PFSK-1 (cell line): ENCODE data around the gene ADCY1.

Experiments used
- POLR2AphosphoS5 ChIP-seq: IDR thresholded peaks from 2 replicates; pipeline ENCODE4 v1.6.1; 2012; ENCODE audit warnings: low read depth, mild to moderate bottlenecking, control low read depth, low read length, moderate library complexity
- TAF1 ChIP-seq: IDR thresholded peaks from 2 replicates; pipeline ENCODE4 v1.6.1; 2012; ENCODE audit warnings: low read length, control low read depth, borderline replicate concordance; ENCODE audit not compliant: insufficient read depth
- TF ChIP-seq, protein P1 (sequence below), 2 experiments: IDR thresholded peaks; 2 replicates each; pipeline versions ENCODE4 v1.6.1 to v1.8.0; 2011 to 2012; ENCODE audit warnings: low read depth in 2 of 2, low read length in 2 of 2, control low read depth in 1 of 2, inconsistent platforms in 1 of 2, mild to moderate bottlenecking in 1 of 2, moderate library complexity in 1 of 2; ENCODE audit not compliant: insufficient read depth in 1 of 2

DNA sequence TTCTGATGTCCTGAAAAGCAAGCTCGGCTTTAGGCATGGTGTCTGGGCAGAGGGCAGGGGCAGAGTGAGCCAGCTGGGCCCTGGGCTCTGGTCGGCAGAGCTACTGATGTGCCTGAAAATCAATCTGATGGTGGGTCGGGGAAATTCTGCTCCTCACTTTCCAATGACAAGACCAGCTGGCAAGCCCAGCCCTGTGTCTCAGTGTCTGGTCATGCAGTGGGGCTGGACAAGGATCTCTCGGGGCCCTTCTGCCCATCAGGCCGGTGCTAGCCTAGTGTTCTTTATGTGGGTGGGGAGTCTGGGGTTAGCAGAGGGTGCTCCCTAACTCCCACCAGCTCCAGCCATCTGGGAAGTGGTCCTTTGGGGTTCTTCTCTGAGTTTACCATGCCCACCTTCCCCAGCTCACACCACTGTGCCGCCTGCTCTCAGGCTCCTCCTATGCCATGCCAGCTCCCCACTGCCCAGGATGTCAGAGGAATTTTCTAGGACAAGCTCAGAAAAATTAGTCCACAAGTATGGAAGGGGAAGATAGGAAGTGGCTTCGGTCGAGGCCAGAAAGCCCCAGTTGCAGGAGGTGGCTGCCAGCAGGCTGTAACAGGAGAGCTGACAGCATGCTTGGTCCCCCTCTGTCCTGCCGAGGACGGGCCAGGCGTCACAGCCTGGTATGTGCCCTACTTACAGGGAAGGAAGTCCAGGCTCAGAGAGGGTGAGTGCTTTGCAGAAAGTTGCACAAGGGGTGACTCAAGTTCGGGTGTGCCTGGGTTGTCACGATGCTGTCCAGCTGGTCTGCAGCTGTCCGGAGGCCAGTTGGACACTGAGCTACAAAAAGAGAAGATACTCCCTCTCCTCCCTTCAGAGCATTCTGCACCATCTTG is 135.2 kb downstream of the ADCY1 start:
- TF ChIP-seq POLR2AphosphoS5 (no peak), TAF1 (no peak)
- TF ChIP-seq, protein P1, sequence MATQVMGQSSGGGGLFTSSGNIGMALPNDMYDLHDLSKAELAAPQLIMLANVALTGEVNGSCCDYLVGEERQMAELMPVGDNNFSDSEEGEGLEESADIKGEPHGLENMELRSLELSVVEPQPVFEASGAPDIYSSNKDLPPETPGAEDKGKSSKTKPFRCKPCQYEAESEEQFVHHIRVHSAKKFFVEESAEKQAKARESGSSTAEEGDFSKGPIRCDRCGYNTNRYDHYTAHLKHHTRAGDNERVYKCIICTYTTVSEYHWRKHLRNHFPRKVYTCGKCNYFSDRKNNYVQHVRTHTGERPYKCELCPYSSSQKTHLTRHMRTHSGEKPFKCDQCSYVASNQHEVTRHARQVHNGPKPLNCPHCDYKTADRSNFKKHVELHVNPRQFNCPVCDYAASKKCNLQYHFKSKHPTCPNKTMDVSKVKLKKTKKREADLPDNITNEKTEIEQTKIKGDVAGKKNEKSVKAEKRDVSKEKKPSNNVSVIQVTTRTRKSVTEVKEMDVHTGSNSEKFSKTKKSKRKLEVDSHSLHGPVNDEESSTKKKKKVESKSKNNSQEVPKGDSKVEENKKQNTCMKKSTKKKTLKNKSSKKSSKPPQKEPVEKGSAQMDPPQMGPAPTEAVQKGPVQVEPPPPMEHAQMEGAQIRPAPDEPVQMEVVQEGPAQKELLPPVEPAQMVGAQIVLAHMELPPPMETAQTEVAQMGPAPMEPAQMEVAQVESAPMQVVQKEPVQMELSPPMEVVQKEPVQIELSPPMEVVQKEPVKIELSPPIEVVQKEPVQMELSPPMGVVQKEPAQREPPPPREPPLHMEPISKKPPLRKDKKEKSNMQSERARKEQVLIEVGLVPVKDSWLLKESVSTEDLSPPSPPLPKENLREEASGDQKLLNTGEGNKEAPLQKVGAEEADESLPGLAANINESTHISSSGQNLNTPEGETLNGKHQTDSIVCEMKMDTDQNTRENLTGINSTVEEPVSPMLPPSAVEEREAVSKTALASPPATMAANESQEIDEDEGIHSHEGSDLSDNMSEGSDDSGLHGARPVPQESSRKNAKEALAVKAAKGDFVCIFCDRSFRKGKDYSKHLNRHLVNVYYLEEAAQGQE (IDR thresholded peaks at IDR 0.05; ENCODE audit: insufficient read depth in 1 of 2, low read depth in 2 of 2, low read length in 2 of 2) = no peak
